Measurements from ENCODE around the gene TBC1D17.

- TF ChIP-seq CTCF (conservative IDR thresholded peaks at IDR 0.05; ENCODE audit: low read length) (no peak), EZH2phosphoT487 (IDR thresholded peaks at IDR 0.05; ENCODE audit: borderline replicate concordance) (no peak)
Observed at GRCh38 chr19:49924004-49924880, 46.7 kb downstream of the TBC1D17 start.

Data from Loucy (cell line).